ENCODE results near the gene MT1M.
"Not testable (repeated sequence)": the region's sequence is repeated elsewhere in the genome, so short reads cannot be mapped to it uniquely, and the experiment has no call there.

MT1M gene

DNA sequence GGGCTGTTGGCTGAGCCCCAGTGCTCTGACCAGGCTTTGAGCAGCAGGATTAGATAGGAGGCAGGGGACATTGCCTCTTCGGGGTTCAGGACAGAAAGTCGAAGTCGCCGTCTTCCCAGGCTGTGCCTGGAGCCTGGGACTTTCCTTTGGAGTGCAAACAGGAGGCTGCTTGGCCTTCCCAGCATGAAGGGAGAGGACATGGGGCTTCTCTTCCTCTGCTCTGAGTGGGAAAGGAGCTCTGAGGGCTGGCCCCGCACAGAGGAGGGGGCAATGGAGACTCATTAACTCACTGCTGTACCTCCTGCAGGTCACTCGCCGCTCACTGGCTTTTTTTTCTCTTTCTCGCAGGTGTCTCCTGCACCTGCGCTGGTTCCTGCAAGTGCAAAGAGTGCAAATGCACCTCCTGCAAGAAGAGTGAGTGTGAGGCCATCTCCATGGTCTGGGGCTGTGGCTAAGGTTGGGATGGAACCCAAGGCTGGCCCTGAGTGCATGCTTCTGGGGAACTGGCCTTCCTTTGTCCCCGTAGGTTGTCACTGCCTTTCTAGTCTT, 25.9 kb downstream of the MT1M start:
- no peak overlapping the region for H3K4me3 ChIP-seq (ENCODE audit: low read depth, low read length)
- no peak for DNase-seq (ENCODE audit: low read depth)
- TF ChIP-seq, protein P1, sequence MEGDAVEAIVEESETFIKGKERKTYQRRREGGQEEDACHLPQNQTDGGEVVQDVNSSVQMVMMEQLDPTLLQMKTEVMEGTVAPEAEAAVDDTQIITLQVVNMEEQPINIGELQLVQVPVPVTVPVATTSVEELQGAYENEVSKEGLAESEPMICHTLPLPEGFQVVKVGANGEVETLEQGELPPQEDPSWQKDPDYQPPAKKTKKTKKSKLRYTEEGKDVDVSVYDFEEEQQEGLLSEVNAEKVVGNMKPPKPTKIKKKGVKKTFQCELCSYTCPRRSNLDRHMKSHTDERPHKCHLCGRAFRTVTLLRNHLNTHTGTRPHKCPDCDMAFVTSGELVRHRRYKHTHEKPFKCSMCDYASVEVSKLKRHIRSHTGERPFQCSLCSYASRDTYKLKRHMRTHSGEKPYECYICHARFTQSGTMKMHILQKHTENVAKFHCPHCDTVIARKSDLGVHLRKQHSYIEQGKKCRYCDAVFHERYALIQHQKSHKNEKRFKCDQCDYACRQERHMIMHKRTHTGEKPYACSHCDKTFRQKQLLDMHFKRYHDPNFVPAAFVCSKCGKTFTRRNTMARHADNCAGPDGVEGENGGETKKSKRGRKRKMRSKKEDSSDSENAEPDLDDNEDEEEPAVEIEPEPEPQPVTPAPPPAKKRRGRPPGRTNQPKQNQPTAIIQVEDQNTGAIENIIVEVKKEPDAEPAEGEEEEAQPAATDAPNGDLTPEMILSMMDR (IDR thresholded peaks at IDR 0.05; ENCODE audit: insufficient read depth, low read depth, low read length, missing control alignments): no peak

DNA sequence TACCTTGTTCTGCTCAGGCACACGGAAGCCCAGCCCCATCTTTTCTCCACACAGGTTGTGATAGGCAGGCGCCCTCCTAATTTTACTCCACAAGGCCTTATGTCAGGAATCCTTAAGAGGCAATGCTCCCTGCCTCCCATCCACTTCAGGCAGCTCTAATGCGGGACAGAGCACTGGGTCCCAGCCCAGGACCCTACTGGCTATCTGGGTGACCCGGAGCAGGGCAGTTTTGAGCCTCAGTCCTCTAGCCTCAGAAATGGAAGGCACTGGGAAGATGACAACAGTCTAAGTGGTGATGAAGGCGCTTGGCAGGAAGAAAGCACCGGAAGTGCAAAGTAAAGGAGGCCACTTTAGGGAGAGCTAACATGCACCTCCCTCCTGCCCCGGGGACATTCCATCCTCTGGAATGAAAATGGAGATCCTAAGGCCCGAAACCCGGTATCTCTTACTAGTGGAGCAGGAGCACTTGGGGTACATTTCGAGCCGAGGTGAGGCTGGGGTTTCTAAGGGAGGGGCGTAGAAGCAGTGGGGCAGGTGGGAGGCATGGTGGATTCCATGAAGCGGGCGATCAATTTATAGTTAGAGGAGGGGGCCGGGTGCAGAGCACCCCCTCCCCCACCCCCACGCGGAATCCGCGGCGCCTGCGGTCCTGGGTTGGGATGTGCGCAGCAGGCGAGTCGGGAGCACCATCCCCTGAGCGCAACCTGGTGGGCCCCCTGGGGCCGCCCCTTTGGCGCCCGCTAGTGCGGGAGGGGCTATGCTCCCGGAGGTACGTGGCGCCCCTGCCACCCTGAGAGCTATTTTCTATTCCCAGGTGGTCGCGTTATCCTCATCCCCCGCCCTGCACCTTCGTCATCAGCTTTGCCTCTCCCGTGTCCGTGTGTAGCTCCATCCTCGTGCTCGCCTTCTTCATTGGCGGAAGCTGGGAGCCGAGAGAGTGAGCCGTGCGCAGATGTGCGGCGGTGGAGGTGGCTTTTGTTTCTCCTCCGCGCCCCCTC, 30.2 kb downstream of the MT1M start:
- no peak for DNase-seq (ENCODE audit: low read depth)
- TF ChIP-seq, protein P1 (IDR thresholded peaks at IDR 0.05; ENCODE audit: insufficient read depth, low read depth, low read length, missing control alignments): no peak
- H3K4me3 ChIP-seq (ENCODE audit: low read depth, low read length): no peak overlapping the region

DNA sequence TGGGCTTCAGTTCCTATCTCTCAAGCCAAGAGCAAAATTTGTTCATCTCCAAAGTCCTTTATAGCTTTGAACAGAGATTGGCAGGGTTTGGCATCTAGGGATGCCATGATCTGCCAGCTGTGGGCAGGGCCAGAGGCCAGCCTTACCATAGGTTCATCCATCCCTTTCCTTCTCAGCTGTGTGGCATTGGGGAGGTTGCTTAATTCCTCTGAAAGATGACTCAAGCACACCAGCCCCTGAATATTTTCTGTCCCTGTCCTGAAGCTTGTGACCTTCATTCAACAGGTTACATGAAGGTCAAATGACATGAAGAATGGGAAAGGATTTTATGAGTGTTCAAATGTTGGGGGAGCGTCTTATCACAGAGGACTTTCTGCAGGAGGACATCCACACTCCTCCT, 32.0 kb downstream of the MT1M start:
- no peak overlapping the region for H3K4me3 ChIP-seq (ENCODE audit: low read depth, low read length)
- TF ChIP-seq, protein P1 (IDR thresholded peaks at IDR 0.05; ENCODE audit: insufficient read depth, low read depth, low read length, missing control alignments): no peak
- no peak for DNase-seq (ENCODE audit: low read depth)

DNA sequence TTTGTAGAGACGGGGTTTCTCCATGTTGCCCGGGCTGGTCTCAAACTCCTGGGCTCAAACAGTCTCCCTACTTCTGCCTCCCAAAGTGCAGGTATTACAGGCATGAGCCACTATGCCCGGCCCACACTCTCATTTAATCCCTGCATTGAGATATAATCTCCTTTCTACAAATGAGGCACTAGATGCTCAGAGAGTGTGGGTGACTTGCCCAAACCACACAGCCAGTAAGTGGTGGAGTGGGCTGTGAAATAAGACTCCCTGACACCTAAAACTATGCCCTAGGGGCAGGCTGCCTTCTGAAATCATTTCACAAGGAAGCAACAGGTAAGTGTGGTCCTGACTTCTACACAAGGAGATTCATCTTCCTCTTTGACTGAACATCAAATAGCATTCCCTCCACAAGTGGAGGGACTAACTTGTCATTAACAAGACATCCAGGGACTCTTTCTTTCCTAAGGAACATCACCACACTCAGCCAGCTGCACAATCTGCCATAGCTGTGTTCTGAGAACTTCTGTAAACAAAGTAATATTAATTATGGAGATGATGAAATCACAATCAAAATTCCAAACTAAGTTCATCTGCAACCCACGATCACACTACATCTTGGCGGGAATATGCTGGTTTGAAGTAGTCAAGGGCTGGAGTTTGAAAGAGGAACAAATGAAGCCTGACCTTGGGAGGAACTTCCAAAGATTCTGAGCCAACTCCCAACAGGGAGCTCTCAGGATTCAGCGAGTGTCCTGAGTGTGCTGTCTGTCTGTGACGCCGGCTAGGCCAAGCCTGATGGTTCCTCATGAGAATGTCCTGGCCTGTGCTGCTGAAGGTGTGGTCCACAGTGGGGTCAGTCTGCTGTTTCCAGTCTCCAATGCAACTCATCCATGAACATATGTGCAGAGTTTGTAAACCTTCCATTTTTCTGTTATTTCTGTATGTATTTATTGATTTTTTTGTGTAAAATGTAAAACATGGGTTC, 33.1 kb downstream of the MT1M start:
- not testable (repeated sequence) for H3K4me3 ChIP-seq (ENCODE audit: low read depth, low read length); DNase-seq (ENCODE audit: low read depth)

DNA sequence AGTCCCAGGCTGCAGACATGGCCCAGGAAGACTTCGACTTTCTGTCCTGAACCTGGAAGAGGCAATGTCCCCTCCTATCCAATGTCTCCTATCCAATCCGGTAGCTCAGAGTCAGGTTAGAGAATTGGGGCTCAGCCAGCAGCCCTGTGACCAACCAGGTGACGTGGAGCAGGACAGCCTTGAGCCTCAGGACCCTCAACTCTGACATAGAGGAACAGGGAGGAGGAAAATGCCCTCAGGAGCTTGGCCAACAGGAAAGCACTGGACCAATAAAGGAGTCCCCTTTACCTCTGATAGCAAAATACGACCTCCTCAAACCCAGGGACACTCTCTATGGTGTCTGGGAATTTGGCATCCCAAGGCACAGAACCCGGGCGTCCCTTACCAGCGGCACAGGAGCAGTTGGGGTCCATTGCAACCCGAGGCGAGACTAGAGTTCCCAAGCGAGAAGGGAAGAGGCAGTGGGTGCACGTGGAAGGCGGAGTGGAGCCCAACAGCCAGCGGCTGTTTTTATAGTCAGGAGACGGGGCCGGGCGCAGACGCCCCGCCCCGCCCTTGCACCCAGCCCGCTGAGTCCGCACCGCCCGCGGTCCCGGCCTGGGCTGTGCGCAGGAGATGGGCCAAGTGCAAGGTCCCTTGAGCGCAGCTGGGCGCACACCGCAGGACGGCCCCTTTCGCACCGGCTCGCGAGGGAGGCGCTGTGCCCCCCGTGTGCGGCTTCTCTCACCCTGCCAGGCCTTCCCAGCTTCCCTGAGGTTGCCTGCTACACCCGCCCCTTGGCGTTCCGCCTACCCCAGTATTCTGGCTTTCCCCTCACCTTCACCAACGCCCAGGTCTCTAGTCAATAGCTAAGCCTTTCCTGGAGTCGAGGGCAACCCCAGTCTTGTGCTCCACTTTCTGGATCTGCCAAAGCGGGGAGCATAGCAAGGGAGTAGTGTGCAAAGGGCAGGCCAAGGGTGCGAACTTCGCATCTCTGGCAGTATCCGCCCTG, 35.4 kb downstream of the MT1M start, which contains the start of gene MT1G:
MT1G (minus strand) TSS at position 485 of the 991 bp plus-strand sequence; CDS start at position 413, 72 bp downstream.
- no peak within 1 kb of the TSS for H3K4me3 ChIP-seq (ENCODE audit: low read depth, low read length)
- TF ChIP-seq, protein P1 (IDR thresholded peaks at IDR 0.05; ENCODE audit: insufficient read depth, low read depth, low read length, missing control alignments): no peak
- DNase-seq (ENCODE audit: low read depth): no peak

DNA sequence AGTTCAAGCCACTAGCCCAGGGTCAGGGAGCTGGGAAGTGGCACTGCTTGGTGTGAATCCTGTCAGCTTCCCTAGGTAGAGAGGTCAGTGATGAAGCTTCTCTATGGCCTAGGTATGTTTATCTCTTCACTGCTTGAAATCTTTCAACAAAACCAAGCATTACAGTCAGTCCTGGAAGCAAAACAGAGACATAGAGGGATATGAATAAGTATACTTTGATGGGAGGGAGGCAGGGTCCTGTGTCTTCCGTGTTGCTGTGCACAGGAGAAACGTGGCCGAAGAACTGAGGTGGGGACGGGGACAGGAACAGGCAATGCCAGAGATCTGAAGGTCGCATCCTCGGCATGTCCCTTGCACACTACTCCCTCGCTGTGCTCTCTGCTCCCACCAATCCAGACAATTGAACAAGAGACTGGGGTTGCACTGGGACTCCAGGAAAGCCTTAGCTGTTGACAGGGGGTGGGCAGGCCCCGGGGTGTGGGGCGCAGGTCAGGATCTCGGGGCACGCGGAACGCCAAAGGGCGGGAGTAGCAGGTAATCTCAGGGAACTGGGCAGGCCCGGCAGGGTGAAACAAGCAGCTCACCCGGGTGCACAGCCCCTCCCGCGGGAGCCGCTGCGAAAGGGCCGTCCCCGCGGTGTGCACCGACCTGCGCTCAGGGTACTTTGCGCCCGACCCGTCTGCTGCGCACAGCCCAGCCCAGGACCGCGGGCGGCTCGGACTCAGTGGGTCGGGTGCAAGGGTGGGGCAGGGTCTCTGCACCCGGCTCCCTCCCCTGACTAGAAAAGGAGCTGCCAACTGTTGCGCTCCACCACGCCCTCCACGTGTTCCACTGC, 36.8 kb downstream of the MT1M start, which contains the start of gene MT1H:
MT1H (plus strand) TSS at position 810 of the 835 bp plus-strand sequence. CDS start 71 bp downstream, outside the sequence.
- H3K4me3 ChIP-seq (ENCODE audit: low read depth, low read length): no peak within 1 kb of the TSS
- TF ChIP-seq, protein P1 (IDR thresholded peaks at IDR 0.05; ENCODE audit: insufficient read depth, low read depth, low read length, missing control alignments): no peak
- no peak for DNase-seq (ENCODE audit: low read depth)

Measured in GM12865 (cell line).